GM19023 (cell line): ENCODE measurements around the gene DMWD.

Source experiments
- ATAC-seq: cut with Tn5 transposase; IDR thresholded peaks from one replicate; pipeline ENCODE4 v1.9.1; 2021; ENCODE audit warnings: mild to moderate bottlenecking, moderate library complexity; ENCODE audit not compliant: unreplicated experiment

DMWD gene

DNA sequence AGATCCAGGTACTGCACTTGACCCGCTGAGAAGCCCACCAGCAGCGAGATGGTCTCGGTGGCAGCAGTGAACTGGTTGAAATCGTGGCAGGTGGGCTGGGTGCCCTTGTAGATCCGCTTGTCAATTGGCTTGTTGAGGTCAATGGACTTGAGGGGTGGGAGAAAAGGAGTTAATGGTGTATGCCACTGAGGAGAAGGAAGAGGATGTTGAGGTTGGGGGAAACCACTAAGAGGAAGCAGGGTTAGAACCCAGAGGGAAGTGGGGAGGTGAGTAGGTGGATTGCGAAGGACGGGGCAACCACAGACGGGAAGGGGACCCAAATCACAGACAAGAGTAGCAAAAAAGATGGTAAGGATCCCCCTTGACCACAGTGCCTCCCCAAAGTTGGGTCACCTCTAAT is 1.7 kb downstream of the DMWD start:
- no peak for ATAC-seq

DNA sequence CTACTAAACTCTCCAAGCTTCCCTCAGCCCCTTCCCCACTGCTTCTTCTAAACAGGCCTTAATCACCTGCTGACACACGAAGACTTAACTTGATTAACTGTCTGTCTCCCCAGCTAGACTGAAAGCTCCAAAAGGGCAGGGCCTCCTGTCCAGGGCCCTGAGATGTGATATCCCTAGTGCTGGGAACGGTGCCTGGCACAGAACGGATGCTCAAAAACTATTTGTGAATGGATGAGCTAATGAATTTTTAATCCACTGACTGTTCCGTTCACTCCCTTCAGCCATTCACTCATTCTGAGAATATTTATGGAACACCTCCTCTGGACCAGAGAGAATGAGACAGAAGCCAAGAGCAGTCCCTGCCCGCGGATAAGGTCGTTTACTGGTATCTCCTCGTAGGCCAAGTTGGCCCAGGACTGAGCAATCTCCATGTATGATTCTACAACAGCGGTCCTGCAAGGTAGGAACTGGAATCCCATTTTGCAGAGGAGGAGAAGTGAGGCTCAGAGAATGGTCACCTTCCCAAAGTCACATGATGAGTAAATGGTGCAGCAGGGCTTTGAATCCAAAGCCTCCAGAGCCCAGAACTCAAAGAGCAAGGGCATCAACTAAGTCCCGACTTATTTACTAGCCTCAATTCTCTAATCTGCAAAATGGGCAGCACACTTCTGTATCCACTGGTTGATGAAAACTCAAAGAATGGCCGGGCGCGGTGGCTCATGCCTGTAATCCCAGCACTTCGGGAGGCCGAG is 3.4 kb downstream of the DMWD start:
- ATAC-seq = no peak

DNA sequence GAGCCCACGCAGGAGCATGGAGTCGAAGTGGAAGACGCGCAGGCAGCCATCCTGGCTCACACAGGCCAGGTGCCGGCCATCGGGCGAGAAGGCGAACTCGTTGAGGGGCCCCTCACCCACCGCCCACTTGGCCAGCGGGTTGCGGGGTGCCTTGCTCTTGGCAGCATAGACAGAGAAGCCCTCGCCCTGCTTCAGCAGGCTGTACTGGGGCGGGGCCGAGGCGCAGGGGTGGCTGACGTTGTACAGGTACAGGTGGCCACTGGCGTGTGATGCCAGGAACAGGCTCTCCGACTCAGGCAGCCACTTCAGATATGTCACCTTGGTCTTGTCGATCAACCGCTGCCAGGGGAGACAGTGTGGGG is 6.1 kb downstream of the DMWD start:
- ATAC-seq = no peak

DNA sequence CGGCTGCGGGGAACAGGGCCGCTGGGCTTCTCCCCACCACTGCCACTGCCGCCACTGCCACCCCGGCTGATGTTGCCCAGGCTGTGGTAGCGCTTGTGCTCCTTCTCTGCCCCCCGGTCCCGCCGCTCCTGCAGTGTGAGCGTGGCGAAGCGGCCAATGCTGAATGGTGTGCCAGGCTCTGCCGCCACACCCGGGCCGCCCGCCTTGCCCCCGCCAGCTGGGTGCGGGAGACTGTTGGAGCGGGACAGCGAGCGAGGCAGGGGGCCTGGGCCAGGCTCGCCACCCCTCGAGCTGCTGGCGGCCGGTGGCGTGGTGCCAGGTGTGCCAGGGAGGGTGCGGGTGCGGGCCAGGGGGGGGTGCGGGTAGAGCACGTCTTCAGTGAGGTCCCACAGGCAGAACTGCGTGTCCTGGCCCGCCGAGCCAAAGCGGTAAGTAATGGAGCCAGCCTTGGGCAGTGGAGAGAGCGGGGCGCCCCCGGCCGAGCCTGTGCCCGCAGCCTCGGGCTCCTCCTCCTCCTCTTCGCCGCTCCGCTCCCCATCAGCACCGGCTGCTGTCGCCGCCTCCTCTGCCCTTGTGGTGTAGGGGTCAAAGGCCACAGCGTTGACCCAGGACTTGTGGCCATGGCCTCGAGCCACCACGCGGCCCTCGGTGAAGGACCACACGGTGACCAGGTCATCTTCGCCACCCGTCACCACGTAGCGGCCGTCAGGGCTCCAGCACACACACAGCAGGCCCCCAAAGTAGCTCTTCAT is 6.7 kb downstream of the DMWD start:
- ATAC-seq = no peak

DNA sequence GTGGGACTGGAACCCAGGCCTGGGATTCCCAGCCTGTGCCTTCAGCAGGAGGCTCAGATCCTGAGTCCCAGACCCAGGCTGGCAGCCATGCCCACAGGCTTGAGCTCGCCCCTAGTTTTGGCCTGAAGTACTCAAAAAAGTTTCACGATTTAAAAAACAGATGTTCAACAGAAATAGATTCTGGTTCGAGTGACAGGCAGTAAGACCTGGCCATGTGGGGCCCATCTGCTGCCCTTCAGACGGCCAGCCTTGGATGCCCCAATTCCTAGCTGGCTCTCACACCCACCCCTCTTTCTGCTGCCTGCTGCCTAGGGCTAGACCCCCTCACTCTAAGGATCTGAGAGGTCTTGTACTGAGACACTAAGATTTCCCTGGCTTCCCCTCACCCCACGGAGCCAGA is 7.5 kb downstream of the DMWD start:
- ATAC-seq = no peak

DNA sequence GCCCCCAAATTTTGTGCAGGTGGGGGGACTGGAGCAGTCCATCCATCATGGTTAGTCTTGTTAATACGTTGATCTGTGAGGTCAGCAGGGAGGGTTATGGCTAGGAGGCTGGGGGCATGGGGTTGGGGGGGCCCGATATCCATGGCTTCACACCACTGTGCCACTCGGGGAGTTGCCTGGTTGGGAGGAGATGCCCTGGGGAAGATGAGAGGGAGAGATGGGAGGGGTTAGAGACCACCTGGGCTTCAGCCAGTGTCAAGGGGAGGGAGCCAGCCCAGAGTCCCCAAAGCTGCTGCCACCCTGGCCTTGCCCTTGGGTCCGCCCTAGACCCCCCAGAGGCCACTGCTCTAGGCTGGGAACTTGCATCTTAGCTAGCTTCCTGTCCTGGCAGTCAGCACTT is 8.5 kb downstream of the DMWD start:
- no peak for ATAC-seq

DNA sequence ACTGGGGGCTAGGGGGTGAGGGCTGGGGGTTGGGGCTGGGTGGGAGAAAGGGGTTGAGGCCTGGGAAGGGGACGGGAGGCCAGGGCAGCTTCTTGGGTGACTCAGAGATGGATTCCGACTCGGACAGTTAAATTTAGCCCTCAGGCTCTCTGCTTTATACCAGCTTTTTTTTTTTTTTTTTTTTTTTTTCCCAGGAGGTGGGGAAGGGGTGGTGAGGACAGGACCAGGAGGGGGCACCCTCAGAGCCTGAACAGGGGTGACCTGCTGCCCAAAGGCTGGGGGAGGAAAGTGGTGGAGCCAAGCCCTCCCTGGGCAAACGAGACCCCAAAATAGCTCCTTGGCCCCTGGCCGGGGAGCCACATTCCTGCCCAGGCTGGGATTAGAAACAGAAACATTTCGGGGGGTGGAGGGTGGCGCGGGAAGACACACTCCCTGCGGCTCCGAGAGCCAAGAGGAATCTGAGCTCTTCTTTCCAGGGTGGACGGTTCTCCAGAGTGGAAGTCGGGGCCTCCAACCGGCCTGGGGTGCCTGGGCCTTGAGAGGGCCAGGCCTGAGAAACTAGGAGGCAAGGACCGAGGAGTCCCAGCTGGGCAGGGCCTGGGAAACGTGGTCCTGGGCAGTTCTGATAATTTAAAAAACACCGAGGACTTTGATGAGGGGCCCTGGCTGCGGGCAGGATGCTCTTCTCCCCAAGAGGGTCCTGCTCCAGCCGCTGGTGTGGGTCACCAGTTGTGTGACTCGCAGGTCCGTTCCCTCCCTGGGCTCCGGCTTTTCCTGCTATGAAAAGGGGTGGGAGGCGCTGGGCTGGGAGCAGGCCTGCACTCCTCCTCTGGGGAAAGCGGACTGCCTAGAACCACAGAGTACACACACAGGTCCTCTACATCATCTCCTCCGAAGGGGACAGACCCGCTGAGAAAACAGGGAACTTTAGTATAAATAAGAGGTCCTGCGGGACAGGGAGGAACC is 9.5 kb downstream of the DMWD start:
- ATAC-seq = no peak

DNA sequence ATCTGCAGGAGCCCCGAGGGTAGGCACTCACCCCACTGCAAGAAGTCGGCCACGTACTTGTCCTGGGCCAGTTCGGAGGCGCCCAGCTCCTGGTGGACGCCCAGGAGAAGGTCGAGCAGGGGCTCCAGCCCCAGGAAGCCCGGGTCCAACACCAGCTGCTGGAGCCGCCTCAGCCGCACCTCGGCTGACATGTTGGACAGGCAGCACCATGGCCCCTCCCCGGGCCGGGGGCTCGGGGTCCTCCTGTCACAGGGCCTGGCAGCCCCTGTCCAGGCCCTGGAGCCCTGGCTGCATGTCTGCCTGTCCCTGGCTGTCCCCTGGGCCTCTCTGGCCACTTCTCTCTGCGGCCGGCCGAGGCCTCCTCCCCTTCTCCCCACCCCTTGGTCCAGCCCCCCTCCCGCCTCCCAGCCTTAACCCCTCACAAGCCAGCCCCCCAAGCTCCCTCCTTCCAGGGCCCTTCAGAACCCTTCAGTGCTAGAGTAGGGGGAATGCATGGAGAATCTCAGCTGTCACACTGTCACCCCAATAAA is 10.4 kb downstream of the DMWD start, which contains the start of gene DMPK:
TSS of gene DMPK (minus strand) at position 329 of the 530 bp plus-strand sequence. CDS start at position 191, 138 bp downstream.
- no peak for ATAC-seq

DNA sequence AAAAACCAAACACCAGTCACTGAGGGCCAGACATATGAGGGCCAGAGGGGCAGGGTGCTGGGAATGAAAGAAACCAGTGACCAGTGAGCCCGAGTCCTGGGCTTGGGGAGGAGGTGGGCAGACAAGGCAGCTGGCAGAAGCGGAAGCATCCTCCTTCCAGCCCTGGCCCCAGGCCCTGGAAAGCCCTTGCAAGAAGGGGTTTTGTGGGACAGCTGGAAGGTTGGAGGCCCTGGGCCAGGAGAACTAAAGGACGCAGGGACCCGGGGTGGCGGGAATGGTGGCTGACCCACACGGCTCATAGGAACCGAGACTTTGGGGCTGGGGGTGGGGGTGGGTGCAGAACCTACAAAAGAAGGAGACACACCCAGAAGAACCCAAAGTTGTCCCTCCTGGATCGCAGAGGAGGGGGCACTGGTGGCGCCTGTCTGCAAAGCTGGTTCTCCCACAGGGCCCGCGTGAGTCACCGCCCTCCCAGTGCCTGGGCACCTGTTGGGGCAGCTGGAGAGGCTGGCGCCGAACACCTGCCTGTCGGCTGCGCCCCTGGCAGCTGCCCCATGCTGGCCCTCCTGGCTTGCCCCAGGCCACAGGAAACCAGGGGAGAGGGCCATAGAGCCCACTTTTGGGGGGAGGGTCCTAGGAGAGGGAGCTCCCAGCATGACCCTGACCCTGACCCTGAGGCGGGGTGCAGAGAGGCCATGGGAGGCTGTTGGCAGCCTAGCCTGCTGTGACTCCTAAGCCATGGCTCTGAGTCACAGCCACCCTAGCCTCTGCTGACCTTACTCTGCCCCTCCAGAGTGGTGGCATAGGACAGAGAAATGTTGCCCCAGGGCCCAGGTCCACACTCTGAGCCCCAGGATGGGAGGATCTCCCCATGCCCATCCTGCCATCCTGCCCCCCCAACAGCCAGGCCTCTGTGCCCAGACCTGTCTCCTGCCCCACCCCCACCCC is 11.2 kb downstream of the DMWD start:
- no peak for ATAC-seq

DNA sequence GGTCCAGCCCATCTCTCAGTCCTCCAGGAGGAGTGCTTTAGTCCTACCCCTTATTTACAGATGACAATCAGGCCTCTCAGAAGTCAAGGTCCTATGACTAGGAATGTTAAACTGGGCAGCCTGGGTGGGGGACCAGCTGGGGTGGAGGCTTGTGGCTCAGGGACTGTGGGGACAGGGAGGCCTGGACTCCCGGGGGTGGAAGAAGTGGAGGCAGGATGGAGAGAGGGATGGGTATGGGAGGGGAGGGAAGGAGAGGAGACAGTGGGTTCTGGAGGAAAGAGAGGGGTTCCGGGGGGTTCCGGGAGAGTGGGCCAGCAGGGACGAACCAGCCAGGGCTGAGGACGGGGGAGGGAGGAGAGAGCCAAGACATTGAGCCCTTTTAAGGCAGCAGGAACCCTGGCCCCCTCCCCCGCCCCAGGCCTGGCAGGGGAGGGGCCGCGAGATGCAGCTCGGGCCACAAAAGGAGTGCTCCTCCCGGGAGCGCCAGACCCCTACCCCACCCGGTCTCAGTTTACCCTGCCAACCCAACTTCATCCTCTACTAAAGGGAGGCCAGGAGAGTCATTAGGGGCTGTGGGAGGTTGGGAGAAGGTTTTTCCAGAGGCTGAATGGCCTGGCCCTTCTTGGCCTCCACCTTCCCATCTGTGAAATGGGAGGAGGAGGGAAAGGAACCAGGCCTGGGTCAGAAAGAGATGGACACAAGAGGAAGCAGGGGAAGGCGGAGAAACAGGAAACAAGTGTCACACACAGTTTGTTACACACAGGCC is 12.0 kb downstream of the DMWD start:
- no peak for ATAC-seq

DNA sequence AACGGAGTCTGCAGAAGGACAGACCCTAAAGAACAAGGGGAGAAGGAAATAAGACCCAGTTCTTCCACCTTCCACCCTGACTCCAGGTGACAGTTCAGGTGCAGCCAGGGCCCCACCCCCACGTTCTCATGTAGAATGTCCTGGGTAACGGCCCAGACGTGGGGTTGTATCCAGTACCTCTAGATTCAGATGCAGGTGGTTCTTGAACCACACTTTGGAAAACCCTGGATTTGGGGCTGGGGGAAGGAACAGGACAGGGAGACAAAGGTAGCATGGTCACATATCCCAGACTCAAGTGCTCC is 12.5 kb downstream of the DMWD start:
- ATAC-seq = no peak

DNA sequence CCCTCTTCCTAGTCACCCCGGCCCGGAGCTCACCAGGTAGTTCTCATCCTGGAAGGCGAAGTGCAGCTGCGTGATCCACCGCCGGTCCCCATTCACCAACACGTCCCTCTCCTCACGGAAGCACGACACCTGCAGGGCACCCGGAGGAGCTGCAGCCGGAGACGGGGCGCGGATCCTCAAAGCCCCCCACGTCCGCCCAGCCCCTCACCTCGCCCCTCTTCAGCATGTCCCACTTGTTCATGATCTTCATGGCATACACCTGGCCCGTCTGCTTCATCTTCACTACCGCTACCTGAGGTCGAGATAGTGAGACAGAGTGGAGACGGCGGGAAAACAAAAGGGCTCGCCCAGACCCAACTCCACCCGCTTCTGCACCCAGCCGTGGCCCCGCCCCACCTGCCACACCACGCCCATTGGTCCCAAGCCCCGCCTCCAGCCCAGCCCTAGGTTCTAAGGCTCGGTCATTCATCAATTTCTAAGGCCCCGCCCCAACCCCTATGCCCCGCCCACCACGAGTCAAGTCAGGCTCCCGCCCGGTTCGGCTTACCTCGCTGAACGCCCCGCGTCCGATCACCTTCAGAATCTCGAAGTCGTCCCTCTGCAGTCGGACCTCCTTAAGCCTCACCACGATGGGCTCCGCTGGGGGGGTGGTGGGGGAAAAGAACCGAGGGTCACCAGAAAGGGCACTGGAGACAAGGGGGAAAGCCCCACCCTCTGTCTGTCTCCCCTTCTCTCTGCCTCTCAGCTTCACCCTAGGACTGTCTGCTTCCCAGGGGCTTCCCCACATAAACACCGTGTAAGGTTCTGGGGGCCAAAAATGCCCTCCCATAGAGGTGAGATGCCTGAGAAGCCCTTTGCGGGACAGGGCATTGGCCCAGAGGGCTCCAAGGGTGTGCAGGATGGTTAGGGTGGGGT is 13.2 kb downstream of the DMWD start:
- peak; percentile 75 for ATAC-seq

DNA sequence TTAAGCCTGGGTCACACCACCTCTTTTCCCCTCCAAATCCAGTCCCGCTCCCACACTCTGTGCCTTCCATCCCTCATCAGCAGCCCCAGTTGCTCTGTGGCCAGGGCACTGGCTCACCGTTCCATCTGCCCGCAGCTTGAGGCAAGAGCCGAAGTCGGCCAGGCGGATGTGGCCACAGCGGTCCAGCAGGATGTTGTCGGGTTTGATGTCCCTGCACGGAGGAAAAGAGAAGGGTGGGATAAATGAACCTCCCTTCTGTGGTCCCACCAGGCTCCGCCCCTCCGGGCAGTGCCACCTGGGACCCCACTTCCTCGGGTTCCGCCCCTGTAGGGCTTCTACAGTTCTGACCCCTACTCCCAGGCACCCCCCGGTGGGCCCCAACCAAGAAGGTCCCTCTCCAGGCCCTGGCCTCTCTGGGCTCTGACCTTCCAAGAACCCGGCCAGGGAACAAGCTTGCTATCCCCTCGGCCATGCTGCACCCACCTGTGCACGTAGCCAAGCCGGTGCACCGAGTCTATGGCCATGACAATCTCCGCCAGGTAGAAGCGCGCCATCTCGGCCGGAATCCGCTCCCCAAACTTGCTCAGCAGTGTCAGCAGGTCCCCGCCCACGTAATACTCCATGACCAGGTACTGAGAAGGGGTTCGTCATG is 14.5 kb downstream of the DMWD start:
- ATAC-seq = no peak

DNA sequence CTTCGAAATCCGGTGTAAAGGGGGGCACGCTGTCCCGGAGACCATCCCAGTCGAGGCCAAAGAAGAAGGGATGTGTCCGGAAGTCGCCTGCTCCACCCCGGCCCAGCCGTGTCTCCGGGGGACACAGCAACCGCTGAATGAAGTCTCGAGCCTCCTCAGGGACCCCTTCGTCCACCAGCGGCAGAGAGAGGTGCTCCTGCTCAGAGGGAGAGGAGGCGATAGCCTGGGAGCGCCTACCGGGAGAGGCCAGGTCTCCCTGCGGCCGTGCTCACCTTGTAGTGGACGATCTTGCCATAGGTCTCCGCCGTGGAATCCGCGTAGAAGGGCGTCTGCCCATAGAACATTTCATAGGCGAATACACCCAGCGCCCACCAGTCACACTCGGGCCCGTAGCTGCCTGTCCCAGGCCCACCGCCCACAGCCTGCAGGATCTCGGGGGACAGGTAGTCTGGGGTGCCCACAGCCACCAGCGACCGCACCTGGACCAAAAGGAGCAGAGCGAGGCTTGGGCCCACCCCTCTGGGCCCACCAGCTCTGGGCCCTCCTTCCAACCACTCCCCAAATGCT is 15.2 kb downstream of the DMWD start:
- no peak for ATAC-seq

DNA sequence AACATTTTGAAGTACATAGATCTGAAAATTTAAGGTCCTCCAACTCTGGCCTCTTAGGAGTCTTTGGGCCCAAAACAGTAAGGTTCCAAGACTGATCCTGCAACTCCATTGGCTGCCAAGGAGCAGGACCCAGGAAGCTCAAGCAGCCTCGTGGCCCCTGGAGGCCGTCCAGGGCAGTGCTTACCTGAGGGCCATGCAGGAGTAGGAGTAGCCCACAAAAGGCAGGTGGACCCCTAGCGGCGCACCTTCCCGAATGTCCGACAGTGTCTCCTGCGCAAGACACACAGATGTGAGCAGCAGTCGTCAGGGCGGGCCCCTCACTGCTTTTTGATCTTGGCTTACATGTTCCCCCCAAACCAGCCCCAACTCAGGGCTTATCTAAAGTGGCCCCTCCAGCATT is 17.9 kb downstream of the DMWD start:
- ATAC-seq = no peak

DNA sequence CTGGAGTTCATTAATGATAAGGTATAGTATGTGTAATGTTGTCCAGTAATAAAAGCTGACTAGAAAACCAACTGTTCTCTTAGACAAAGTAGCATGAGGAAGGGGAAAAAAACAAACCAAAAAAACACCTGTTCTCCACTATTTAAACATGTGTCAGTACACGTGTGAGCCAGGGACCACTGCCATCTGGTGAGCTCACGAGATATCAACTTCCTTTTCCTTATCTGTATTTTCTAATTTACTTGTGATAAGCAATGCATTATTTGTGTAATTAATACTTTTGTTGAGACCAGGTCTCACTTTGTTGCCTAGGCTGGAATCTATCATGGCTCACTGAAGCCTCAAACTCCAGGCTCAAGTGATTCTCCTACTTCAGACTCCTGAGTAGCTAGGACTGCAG is 19.3 kb downstream of the DMWD start:
- no peak for ATAC-seq

DNA sequence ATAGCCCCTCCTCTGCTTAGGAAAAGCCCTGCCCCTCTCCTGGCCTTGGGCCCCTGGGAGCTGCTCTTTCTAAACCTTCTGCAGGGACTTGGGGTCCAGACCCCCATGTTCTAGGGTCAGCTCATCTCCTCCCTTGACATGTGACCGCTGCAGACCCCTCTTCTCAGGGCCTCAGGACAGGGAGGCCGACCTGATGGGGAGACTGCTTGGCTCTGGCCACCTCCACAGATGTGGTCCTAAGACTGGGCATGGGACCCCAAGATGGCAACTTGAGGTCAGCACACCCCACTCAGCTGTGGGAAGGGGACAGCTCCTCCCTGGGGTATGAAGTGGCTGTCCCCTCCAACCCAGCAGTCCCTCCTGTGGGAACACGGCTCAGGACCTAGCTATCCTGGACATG is 19.7 kb downstream of the DMWD start:
- ATAC-seq = no peak
